Small intestine (tissue), 7 donors: ENCODE results near the gene SHROOM3. TPM values are rescaled to one million over a fixed set of nuclear protein-coding genes. Genes with fewer than 3 reads are reported as not detected.

Source experiments
- DNase-seq, 2 donors: peaks; one replicate each; pipeline versions ENCODE4 v3.0.0 to v3.0.0-alpha.2; 2013
- FAIRE-seq: peaks from 2 replicates; lab custom pipeline; 2012; peaks lifted over from hg19 to GRCh38; lab: Jason Lieb, UNC
- H3K27ac ChIP-seq, 3 donors: one replicate each; pipeline ENCODE4 v1.5.1; 2013; ENCODE audit warnings: low read length in 2 of 3, mild to moderate bottlenecking in 2 of 3, control low read depth in 1 of 3, inconsistent platforms in 1 of 3, low read depth in 1 of 3, moderate library complexity in 1 of 3
- H3K27me3 ChIP-seq, 3 donors: one replicate each; pipeline ENCODE4 v1.6.1; 2013; ENCODE audit warnings: low read length in 3 of 3, inconsistent platforms in 1 of 3; ENCODE audit not compliant: control insufficient read depth in 3 of 3, insufficient read depth in 3 of 3
- H3K36me3 ChIP-seq, 3 donors: one replicate each; pipeline ENCODE4 v1.6.1; 2013; ENCODE audit warnings: low read length in 3 of 3, inconsistent platforms in 1 of 3, low read depth in 1 of 3, mild to moderate bottlenecking in 1 of 3, moderate library complexity in 1 of 3; ENCODE audit not compliant: control insufficient read depth in 3 of 3, insufficient read depth in 2 of 3
- H3K4me1 ChIP-seq, 3 donors: one replicate each; pipeline ENCODE4 v1.6.1; 2013; ENCODE audit warnings: low read length in 2 of 3, inconsistent platforms in 1 of 3, low read depth in 1 of 3, mild to moderate bottlenecking in 1 of 3, moderate library complexity in 1 of 3; ENCODE audit not compliant: control insufficient read depth in 3 of 3, insufficient read depth in 2 of 3
- H3K4me3 ChIP-seq, 3 donors: one replicate each; pipeline ENCODE4 v1.5.1; 2013; ENCODE audit warnings: low read length in 3 of 3, control low read depth in 1 of 3, inconsistent platforms in 1 of 3, low read depth in 1 of 3, mild to moderate bottlenecking in 1 of 3, moderate library complexity in 1 of 3
- H3K9me3 ChIP-seq, 2 donors: one replicate each; pipeline ENCODE4 v1.6.1; 2013; ENCODE audit warnings: low read depth in 1 of 2, low read length in 1 of 2; ENCODE audit not compliant: control insufficient read depth in 2 of 2, insufficient read depth in 1 of 2
- WGBS, 3 donors: extraction: QIAGEN DNeasy Blood & Tissue Kit; methylation state at CpG; one replicate each; pipeline ENCODE4 v1.1.7; 2013; 5-methylcytosine and 5-hydroxymethylcytosine counted together
- polyA plus RNA-seq, 4 donors: library from polyadenylated mRNA; stranded (reverse) in 3 of 4; unstranded in 1 of 4; fragments of 200-250 nt in 3 of 4; fragments of 120-200 nt in 1 of 4; gene quantifications; one replicate each; pipeline versions ENCODE4 v1.2.1 to v1.2.3, GENCODE V29; 2013
- donor health status: healthy with polysubstance abuse.
- donor health status: control.
- donor health status: control.
- donor health status: Bipolar disorder and iron deficiency.
- donor health status: healthy.

SHROOM3 gene
- polyA plus RNA-seq, 4 donors = 21.6 to 52.5 (median 27.8) TPM

DNA sequence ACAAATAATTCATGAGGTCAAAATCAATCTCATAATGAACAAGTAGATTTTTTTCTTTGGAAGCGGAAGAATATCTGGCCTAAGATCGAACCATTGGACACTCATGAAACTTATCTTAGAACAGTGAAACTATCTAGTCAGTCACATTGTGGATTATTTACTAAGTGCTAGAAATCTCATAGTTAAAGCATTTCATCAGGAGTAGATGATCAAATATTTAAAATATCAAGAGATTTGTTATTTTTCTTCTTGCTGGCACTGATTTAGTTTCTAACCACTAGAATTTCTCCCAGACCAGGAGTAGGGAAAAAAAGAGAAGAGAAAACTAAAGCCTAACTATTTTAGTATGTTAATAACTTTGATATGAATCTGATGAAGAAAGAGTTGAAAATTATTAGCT is 105.5 kb downstream of the SHROOM3 start:
- WGBS, 3 donors = 90 to 98% (median 90%) methylated on average over 2 of the region's 2 CpGs
- no peaks in the 10 kb centered on the region for H3K27me3 ChIP-seq
- peak overlapping the region in 1 of 3 donors; percentile 17 for H3K27ac ChIP-seq
- DNase-seq (no peak), FAIRE-seq (no peak)
- H3K4me3 ChIP-seq = no peak overlapping the region
- peaks cover 0 to 6% (median 0%) of the 10 kb centered on the region in 3 donors for H3K4me1 ChIP-seq
- no peaks in the 10 kb centered on the region for H3K36me3 ChIP-seq
- H3K9me3 ChIP-seq = no peaks in the 10 kb centered on the region

DNA sequence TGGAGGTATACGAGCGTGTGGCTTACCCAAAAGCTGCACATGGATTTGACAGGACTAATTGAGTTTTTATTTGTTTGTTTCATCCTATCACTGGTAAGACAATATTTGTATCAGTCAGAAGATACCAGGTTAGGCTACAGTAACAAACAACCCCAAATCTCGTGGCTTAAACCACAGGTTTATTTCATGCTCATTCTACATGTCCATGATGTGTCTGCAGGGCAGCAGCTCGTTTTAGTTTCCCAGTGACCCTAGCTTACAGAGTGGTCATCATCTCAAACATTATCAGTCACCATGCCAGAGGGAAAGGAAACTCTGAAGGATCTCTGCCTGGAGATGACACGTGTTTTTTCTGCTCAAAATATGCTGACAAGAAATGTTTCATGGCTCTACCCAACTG is 108.3 kb downstream of the SHROOM3 start:
- FAIRE-seq (no peak), DNase-seq (no peak)
- Histone ChIP-seq H3K27ac (no peak overlapping the region), H3K9me3 (no peaks in the 10 kb centered on the region), H3K36me3 (no peaks in the 10 kb centered on the region), H3K4me3 (no peak overlapping the region), H3K27me3 (no peaks in the 10 kb centered on the region), H3K4me1 (peaks cover 0 to 6% (median 0%) of the 10 kb centered on the region in 3 donors)
- WGBS, 3 donors = 85 to 89% (median 86%) methylated on average over 5 of the region's 5 CpGs

DNA sequence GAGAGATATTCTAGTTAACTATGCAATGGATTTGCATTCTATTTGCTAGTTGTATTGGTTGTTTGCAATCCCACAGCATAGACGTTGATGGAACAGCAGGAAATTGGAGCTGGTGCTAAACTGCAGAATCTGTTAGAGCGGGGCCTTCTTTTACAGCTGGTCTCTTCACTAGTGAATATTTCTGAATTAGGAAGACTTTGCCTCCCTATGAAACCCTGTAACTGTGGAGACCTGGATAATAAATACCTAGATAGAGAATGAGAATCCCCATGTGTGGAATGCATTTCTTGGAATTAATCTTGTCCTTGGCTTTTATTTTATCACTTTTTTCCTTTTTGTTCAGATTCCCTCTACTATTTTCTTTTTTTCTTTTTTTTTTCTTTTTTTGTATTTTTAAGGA is 109.7 kb downstream of the SHROOM3 start:
- no peak overlapping the region for H3K27ac ChIP-seq
- H3K27me3 ChIP-seq = no peaks in the 10 kb centered on the region
- peaks cover 0 to 3% (median 0%) of the 10 kb centered on the region in 3 donors for H3K4me1 ChIP-seq
- FAIRE-seq (no peak), DNase-seq (no peak)
- WGBS, 3 donors = 86 to 92% (median 89%) methylated on average over 2 of the region's 2 CpGs
- no peak overlapping the region for H3K4me3 ChIP-seq
- H3K36me3 ChIP-seq = no peaks in the 10 kb centered on the region
- H3K9me3 ChIP-seq = no peaks in the 10 kb centered on the region

DNA sequence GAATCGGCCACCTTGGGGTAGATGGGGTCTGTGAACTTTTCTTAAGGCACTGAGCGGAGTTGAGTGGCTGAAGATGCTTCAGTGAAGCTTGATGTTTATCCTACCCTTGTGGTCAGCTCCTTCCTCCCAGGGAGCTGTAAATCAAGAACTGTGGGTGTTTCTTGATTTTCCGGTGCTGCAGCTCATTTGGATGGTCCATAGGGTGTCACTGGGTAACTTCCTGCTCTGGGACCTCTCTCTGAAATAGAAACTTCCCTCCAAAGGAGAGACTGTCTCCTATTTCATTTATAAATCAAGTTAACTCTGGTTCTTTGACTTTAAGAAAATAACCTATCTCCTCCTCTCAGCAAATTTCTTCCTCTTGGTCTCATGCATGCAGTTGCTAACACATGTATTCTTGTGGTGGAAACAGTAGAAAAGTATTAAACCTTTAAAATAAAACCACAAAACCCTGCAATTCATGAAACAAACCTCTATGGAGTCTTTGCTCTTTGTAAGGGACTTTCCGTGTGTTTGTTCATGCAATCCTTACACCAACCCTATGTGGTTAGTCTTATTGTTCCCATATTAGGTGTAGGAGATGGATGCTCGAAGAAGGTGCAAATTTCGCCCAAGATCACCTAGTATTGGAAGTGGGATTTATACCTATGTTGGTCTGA is 110.3 kb downstream of the SHROOM3 start:
- 67 to 84% (median 74%) methylated on average over 6 of the region's 6 CpGs for WGBS, 3 donors
- Histone ChIP-seq H3K27ac (no peak overlapping the region), H3K9me3 (no peaks in the 10 kb centered on the region), H3K27me3 (no peaks in the 10 kb centered on the region), H3K36me3 (no peaks in the 10 kb centered on the region), H3K4me1 (no peaks in the 10 kb centered on the region), H3K4me3 (no peak overlapping the region)
- DNase-seq = no peak
- no peak for FAIRE-seq

DNA sequence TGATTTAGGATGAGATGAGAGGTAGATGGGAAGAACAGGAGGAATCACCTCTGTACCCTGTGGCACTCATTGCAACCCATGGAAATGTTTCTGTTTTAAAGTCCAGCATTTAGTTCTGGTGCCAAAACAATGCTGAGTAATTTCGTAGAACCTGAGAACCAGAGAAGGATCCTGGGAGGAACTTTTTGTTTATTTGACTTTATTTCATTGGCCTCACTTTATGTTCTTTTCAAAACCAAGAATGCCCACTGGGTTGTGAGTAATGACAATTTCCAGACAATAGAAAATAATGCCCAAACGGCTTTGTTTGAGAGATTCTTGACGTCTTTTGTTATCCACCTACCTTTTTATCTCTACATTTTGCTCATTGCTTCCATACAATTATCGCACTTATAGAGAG is 111.3 kb downstream of the SHROOM3 start:
- no peaks in the 10 kb centered on the region for H3K9me3 ChIP-seq
- no peak overlapping the region for H3K27ac ChIP-seq
- DNase-seq (no peak), FAIRE-seq (no peak)
- H3K27me3 ChIP-seq = no peaks in the 10 kb centered on the region
- 77 to 87% (median 84%) methylated on average over 4 of the region's 4 CpGs for WGBS, 3 donors
- no peak overlapping the region for H3K4me3 ChIP-seq
- H3K4me1 ChIP-seq = no peaks in the 10 kb centered on the region
- no peaks in the 10 kb centered on the region for H3K36me3 ChIP-seq

DNA sequence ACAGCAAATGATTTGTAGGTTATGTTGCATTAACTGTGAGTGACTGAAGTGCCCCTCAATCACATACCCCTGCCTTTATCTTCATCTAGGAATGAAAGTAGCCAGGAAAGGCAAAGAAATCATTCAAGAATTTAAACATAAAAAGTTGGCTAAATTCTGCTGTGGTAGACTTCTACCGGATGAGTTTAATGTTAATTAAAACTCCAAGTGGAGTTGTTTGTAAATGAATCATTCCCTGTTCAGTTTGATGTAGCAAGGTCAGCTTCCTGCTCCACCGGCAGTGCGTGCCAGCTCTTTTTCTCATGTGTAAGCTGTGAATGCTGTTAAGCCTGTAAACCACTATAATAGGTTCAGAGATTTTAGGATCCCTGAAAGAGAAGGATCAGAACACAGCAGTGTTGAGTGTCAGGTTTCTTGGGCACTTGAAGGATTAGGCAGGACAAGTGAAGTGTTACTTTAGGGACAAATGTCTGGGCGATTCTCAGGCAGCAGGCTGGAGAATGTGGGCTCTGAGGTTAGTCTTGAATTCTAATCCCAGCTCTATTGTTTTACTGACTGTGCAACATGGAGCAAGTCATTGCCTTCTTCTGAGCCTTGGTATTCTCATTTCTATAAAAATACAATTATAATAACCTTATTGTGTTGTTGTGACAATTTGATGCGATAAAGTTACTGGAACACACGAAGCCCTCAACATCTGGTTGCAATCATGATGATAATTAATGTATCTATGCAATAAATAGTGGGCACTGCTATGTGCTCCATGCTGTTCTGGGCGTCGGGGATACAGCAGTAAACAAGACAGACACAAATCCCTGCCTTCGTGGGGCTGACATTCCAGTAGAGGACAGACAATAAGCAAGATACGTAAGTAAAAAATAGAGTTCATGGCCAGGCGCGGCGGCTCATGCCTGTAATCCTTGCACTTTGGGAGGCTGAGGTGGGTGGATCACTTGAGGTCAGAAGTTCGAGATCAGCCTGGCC is 112.0 kb downstream of the SHROOM3 start:
- H3K27ac ChIP-seq = no peak overlapping the region
- WGBS, 3 donors = 71 to 73% (median 73%) methylated on average over 14 of the region's 14 CpGs
- H3K9me3 ChIP-seq = no peaks in the 10 kb centered on the region
- FAIRE-seq = no peak
- H3K36me3 ChIP-seq = no peaks in the 10 kb centered on the region
- H3K4me1 ChIP-seq = no peaks in the 10 kb centered on the region
- no peak overlapping the region for H3K4me3 ChIP-seq
- H3K27me3 ChIP-seq = no peaks in the 10 kb centered on the region
- no peak for DNase-seq

DNA sequence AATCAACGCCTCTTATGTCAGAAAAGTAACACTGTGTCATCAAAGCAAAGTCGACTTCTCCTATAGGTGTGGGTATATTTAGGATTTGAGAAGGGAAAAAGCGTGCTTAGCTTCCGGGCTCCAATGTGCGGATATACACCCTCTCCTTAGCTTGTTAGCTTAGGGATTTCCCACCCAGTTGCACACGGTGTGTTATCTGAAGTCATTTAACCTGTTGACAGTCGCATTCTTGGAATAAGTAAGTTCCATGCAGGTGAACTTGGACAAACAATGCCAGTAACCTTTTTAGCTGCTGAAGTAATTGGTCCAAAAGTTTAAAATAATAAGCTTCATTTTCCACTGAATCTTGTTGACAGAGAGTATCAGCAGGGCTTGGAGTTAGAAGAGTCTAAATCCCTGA is 113.7 kb downstream of the SHROOM3 start:
- no peaks in the 10 kb centered on the region for H3K36me3 ChIP-seq
- WGBS, 3 donors = 78 to 84% (median 81%) methylated on average over 7 of the region's 7 CpGs
- H3K27me3 ChIP-seq = no peaks in the 10 kb centered on the region
- no peak overlapping the region for H3K4me3 ChIP-seq
- H3K27ac ChIP-seq = no peak overlapping the region
- H3K9me3 ChIP-seq = no peaks in the 10 kb centered on the region
- DNase-seq = no peak
- FAIRE-seq = no peak
- no peaks in the 10 kb centered on the region for H3K4me1 ChIP-seq

DNA sequence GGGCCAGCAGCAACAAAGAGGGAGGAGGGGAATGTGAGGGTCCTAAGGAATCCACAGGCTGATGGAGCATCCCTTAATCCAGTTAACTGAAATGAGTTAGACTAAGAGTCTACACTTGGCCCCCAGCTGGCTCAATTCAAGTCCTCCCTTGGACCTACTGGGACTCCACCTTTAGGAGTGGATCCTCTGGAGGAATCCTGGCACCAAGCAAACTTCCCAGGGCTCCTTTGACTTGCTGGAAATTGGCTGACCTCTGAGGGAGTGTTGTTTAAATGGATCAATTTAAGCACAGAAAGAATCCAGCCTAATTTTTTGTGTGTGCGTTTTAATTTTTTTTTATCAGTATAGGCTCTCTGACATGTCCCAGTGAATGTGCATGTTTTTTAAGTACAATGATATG is 114.7 kb downstream of the SHROOM3 start:
- Histone ChIP-seq H3K27me3 (no peaks in the 10 kb centered on the region), H3K27ac (no peak overlapping the region), H3K4me1 (no peaks in the 10 kb centered on the region), H3K9me3 (no peaks in the 10 kb centered on the region), H3K36me3 (no peaks in the 10 kb centered on the region), H3K4me3 (no peak overlapping the region)
- DNase-seq (no peak), FAIRE-seq (no peak)
- WGBS, 3 donors = 82 to 100% (median 85%) methylated on average over 1 of the region's 1 CpG
